ENCODE data around the gene SCLY. TPM values are rescaled to one million over a fixed set of nuclear protein-coding genes. Genes with fewer than 3 reads are reported as not detected.

Gene SCLY
- total RNA-seq, 1 experiment from 2014 or later: 20.5 TPM

DNA sequence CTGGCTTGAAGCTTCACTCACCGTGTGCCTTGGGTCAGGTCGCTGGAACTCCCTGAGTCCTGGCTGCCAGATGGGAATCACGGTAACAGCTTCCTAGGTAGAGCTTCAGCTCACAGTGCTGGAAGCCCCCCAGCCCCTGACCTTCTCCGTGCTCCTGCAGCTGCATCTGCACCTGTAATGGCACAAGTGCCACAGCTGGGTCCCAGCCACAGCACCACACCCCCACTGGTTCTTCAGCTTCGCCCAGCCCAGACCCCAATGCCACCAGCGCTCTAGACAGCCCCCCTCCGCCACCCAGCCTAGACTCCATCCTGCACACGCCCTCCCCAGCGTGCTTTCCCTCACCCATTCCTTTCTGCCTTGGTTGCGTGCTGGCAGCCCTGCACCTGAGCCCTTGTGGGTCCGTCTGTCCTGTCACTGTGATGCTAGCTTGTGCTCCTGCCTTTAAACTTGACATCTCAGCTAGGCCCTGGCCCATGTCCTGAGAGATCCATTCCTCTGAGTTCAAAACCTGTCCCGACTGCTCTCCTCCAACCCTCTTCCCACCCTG lies 31.8 kb downstream of the SCLY start:
- no peak for DNase-seq
- H2AFZ ChIP-seq (ENCODE audit: low read length): no peak overlapping the region
- H3K4me3 ChIP-seq (ENCODE audit: low read length): no peak overlapping the region

DNA sequence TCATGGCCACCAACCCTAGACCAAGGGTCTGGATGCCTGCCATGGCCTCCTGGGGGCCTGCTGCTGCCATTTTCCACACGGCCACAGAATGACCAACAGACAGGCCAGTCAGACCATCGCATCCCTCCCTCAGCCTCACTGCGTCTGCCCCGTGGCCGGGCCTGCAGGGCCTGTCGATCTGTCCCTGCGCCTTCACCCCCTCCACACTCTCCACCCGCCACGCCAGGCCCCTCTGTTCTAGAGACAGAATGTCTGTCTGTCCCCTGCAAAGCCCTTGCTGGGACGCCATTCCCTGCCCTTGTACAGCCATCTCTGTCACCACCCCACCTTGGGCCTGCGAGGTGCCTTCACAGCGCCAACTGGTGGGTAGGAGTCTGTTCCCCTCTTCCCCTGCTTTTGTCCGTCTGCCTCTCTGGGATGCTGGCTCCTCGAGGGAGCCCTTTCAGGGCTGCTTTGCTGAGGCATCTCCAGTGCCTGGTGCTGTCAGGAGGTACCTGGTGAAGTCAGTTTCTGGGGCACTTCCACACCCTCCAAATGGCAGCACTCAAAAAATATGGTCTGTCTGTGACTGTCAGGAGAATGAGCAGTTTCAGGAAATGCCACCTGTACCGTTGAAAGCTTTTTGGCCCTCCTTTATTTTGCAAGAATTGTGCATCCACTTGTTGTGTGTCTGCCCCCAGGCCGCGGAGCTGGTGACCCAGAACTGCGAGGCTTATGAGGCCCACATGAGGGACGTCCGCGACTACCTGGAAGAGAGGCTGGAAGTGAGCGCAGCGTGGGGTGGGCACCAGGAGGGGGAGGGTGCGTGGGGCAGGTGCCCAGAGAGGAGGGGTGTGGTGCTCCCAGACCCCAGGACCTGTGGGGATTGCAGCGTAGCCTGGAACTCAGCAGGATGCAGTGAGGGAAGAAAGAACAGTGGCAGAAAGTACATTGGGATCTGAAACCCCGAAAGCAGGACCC lies 32.7 kb downstream of the SCLY start:
- Histone ChIP-seq H4K20me1 (ENCODE audit: insufficient read depth, low read depth, low read length) (no peaks in the 10 kb centered on the region), H3K9ac (ENCODE audit: low read length) (no peak overlapping the region), H3K27me3 (ENCODE audit: low read length) (no peaks in the 10 kb centered on the region), H3K27ac (ENCODE audit: low read length) (no peak overlapping the region), H3K36me3 (ENCODE audit: insufficient read depth, low read length) (no peaks in the 10 kb centered on the region; the same call in 1 of the 2 replicates), H3K9me2 (replicated peaks; ENCODE audit: insufficient read depth, low read length) (no peaks in the 10 kb centered on the region), H2AFZ (ENCODE audit: low read length) (no peak overlapping the region), H3K4me1 (ENCODE audit: low read length) (no peaks in the 10 kb centered on the region; the same call in 1 of the 2 replicates), H3K4me2 (ENCODE audit: low read depth, low read length, poor library complexity, severe bottlenecking) (no peak overlapping the region), H3K4me3 (ENCODE audit: low read length) (no peak overlapping the region), H3K9me3 (ENCODE audit: low read length) (no peaks in the 10 kb centered on the region), H3K79me2 (ENCODE audit: low read length) (no peaks in the 10 kb centered on the region)
- DNase-seq: no peak

More for the DNA sequence above, 31.8 kb downstream of the SCLY start:
- Histone ChIP-seq H3K27ac (ENCODE audit: low read length) (no peak overlapping the region), H3K27me3 (ENCODE audit: low read length) (no peaks in the 10 kb centered on the region), H4K20me1 (ENCODE audit: insufficient read depth, low read depth, low read length) (no peaks in the 10 kb centered on the region), H3K9me2 (replicated peaks; ENCODE audit: insufficient read depth, low read length) (no peaks in the 10 kb centered on the region), H3K4me1 (ENCODE audit: low read length) (no peaks in the 10 kb centered on the region), H3K9me3 (ENCODE audit: low read length) (no peaks in the 10 kb centered on the region), H3K36me3 (ENCODE audit: insufficient read depth, low read length) (peaks cover 3% of the 10 kb centered on the region), H3K4me2 (ENCODE audit: low read depth, low read length, poor library complexity, severe bottlenecking) (no peak overlapping the region), H3K9ac (ENCODE audit: low read length) (no peak overlapping the region), H3K79me2 (ENCODE audit: low read length) (no peaks in the 10 kb centered on the region)

DNA sequence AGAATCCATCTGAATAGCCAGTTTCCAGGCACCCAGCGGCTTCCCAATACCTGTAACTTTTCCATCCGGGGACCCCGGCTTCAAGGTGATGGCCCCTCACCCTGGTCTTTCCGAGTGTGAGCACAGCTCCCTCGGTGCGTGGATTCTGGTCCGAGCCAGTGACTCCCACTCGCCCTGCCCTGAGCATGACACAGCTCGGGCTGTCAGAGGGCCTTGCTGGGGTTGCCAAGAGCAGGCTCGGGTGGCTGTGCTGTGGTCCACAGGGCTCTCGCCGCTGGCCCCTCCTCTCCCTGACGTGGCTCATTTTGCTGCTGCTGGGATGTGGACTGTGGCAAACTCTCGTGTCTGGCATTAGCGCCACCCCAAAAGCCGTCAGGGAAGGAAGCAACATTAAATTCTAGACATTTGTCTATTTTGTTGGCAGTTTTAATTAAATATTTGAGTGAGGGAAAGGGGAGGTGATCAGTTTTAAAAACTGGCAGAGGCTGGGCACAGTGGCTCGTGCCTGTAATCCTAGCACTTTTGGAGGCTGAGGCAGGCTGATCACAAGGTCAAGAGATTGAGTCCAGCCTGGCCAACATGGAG lies 33.7 kb downstream of the SCLY start:
- DNase-seq: no peak
- H3K9me2 ChIP-seq (replicated peaks; ENCODE audit: insufficient read depth, low read length): no peaks in the 10 kb centered on the region
- no peaks in the 10 kb centered on the region; the same call in 1 of the 2 replicates for H3K36me3 ChIP-seq (ENCODE audit: insufficient read depth, low read length)
- no peak overlapping the region for H3K9ac ChIP-seq (ENCODE audit: low read length)
- H3K4me3 ChIP-seq (ENCODE audit: low read length): no peak overlapping the region
- H3K79me2 ChIP-seq (ENCODE audit: low read length): no peaks in the 10 kb centered on the region
- H3K4me2 ChIP-seq (ENCODE audit: low read depth, low read length, poor library complexity, severe bottlenecking): no peak overlapping the region
- H3K9me3 ChIP-seq (ENCODE audit: low read length): no peaks in the 10 kb centered on the region
- no peaks in the 10 kb centered on the region for H4K20me1 ChIP-seq (ENCODE audit: insufficient read depth, low read depth, low read length)
- H2AFZ ChIP-seq (ENCODE audit: low read length): no peak overlapping the region
- peaks cover 11% of the 10 kb centered on the region for H3K4me1 ChIP-seq (ENCODE audit: low read length)
- H3K27me3 ChIP-seq (ENCODE audit: low read length): no peaks in the 10 kb centered on the region
- no peak overlapping the region for H3K27ac ChIP-seq (ENCODE audit: low read length)

DNA sequence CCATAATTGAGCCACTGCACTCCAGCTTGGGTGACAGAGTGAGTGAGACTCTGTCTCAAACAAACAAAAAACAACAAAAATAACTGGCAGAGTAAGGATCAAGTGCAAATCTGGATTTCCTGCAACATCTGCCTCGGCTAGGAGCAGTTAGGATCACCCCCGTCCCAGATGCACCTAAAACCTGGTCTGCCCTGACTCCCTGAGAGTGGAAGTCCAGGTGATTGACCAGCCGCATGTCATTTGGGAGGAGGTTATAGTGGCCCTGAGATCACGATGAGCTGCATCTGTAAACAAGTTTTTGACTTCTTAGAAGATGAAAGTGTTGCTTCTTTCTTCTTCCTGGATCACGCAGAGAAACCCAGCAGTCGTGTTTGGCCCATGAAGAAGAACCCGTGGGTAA lies 34.3 kb downstream of the SCLY start:
- H3K79me2 ChIP-seq (ENCODE audit: low read length): no peaks in the 10 kb centered on the region
- DNase-seq: no peak
- H3K4me1 ChIP-seq (ENCODE audit: low read length): peaks cover 12% of the 10 kb centered on the region
- H3K4me2 ChIP-seq (ENCODE audit: low read depth, low read length, poor library complexity, severe bottlenecking): no peak overlapping the region
- H3K9me3 ChIP-seq (ENCODE audit: low read length): no peaks in the 10 kb centered on the region
- no peaks in the 10 kb centered on the region for H3K9me2 ChIP-seq (replicated peaks; ENCODE audit: insufficient read depth, low read length)
- no peak overlapping the region for H3K4me3 ChIP-seq (ENCODE audit: low read length)
- no peak overlapping the region for H3K9ac ChIP-seq (ENCODE audit: low read length)
- H4K20me1 ChIP-seq (ENCODE audit: insufficient read depth, low read depth, low read length): no peaks in the 10 kb centered on the region
- H3K27me3 ChIP-seq (ENCODE audit: low read length): no peaks in the 10 kb centered on the region
- no peak overlapping the region for H2AFZ ChIP-seq (ENCODE audit: low read length)
- H3K36me3 ChIP-seq (ENCODE audit: insufficient read depth, low read length): no peaks in the 10 kb centered on the region; the same call in 1 of the 2 replicates
- no peak overlapping the region for H3K27ac ChIP-seq (ENCODE audit: low read length)

DNA sequence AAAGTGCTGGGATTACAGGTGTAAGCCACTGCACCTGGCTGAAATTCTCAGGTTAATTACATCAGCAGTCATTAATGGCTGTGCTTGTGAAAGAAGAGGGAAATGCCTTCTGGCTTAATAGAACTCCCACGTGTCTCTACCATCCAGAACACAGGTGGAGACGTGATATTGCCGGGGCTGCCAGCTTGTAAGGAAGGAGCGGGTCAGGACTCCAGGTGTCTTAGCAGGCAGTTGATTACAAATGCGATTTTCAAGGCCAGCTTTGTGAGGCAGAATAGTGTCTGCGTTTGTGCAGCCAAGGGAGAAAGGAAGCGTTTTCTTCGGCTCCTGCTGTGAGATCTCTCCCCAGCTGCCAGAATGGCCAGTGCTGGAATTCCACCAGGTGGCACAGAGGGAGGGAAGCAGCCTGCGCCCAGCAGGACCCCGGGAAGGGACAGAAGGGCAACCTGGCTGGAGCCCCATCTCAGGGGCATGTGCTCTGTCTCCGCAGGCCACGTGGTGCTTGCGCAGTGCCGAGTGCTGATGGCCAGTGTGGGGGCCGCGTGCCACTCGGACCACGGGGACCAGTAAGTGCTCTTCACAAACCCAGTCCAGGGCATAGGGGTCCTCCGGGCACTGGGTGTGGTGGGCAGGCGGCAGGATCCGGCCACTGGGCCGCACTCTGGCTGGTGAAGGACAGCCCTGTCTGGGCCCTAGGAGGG lies 35.7 kb downstream of the SCLY start:
- Histone ChIP-seq H3K36me3 (ENCODE audit: insufficient read depth, low read length) (no peaks in the 10 kb centered on the region; the same call in 1 of the 2 replicates), H4K20me1 (ENCODE audit: insufficient read depth, low read depth, low read length) (no peaks in the 10 kb centered on the region), H3K9me2 (replicated peaks; ENCODE audit: insufficient read depth, low read length) (no peaks in the 10 kb centered on the region), H3K4me2 (ENCODE audit: low read depth, low read length, poor library complexity, severe bottlenecking) (no peak overlapping the region), H3K27me3 (ENCODE audit: low read length) (no peaks in the 10 kb centered on the region), H3K9ac (ENCODE audit: low read length) (no peak overlapping the region), H3K27ac (ENCODE audit: low read length) (no peak overlapping the region), H3K79me2 (ENCODE audit: low read length) (no peaks in the 10 kb centered on the region), H2AFZ (ENCODE audit: low read length) (no peak overlapping the region), H3K9me3 (ENCODE audit: low read length) (no peaks in the 10 kb centered on the region), H3K4me1 (ENCODE audit: low read length) (peaks cover 12% of the 10 kb centered on the region), H3K4me3 (ENCODE audit: low read length) (no peak overlapping the region)
- no peak for DNase-seq

DNA sequence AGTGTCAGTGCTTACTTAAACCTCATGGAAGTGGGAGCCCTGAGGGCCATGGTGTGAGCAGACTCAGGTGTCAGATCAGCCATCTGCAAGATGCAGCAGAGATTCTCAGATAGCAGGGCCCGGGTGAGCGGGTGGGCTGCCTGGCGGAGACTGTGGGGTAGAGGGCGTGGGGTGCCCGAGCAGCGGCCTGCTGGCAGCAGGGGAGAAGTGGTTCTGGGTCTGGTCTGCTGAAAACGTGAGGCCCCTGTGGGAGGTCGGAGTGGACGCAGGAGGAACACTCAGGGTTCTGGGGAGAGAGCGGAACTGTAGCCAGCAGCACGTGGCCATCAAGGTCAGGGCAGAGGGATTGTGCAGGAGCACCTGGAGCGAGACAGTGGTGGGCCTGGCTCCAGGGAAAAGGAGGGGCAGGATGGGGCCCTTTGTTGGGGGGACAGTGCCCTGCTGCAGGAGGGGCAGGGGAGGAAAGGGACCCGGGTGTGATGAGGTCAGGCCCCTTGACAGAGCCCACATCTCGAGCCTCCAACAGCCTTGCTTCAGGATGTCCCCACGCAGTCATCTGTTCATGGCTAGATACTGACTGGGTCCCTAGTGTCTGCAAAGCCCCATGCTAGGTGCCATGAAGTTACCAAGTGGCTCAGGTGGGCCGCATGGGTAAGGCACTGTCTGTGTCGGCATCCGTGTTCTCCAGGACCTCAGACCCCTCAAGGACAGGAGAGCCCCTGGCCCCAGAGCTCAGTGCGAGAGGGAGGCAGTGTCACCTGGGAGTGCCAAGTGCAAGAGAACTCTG lies 36.6 kb downstream of the SCLY start:
- no peak overlapping the region for H3K4me2 ChIP-seq (ENCODE audit: low read depth, low read length, poor library complexity, severe bottlenecking)
- H3K9me3 ChIP-seq (ENCODE audit: low read length): no peaks in the 10 kb centered on the region
- H3K27ac ChIP-seq (ENCODE audit: low read length): no peak overlapping the region
- no peak overlapping the region for H3K4me3 ChIP-seq (ENCODE audit: low read length)
- H3K9me2 ChIP-seq (replicated peaks; ENCODE audit: insufficient read depth, low read length): no peaks in the 10 kb centered on the region
- no peak overlapping the region for H3K9ac ChIP-seq (ENCODE audit: low read length)
- H4K20me1 ChIP-seq (ENCODE audit: insufficient read depth, low read depth, low read length): no peaks in the 10 kb centered on the region
- peaks cover 12% of the 10 kb centered on the region for H3K4me1 ChIP-seq (ENCODE audit: low read length)
- no peaks in the 10 kb centered on the region; the same call in 1 of the 2 replicates for H3K36me3 ChIP-seq (ENCODE audit: insufficient read depth, low read length)
- no peak overlapping the region for H2AFZ ChIP-seq (ENCODE audit: low read length)
- H3K79me2 ChIP-seq (ENCODE audit: low read length): no peaks in the 10 kb centered on the region
- no peaks in the 10 kb centered on the region for H3K27me3 ChIP-seq (ENCODE audit: low read length)
- DNase-seq: no peak

DNA sequence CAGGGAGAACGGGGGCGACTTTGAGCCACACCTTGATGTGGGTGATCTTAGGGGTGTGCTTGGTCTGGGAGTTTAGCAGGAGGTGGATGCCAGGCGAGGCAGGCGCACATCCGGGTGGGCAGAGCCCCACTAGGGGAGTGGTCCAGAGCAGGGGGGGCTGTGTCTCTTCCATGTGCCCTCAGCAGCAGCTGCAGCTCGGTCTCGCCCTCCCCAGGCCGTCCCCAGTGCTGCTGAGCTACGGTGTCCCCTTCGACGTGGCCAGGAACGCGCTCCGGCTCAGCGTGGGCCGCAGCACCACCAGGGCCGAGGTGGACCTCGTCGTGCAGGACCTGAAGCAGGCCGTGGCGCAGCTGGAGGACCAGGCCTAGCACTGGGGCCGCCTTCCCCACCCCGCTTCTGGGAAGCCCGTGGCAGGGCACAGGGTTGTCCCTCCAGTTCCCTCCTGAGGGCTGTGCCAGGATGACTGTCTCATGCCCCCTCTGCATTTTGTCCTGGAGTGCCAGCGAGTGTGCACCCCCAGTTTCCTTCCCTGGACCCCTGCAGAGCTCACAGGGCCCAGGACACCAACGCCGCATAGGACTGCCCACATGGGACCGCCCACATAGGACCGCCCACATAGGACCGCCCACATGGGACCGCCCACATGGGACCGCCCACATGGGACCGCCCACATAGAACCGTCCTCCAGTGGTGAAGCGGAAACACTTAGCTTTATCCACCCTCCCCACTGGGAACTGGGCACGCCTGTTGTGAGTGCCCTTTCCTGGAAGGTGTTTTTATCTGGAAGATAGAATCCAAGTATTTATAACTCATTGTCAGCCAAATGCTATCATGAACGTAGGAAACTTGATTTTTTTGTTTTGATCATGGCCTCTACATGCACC lies 37.4 kb downstream of the SCLY start:
- Histone ChIP-seq H3K4me2 (ENCODE audit: low read depth, low read length, poor library complexity, severe bottlenecking) (peak overlapping the region; percentile 29), H3K79me2 (ENCODE audit: low read length) (no peaks in the 10 kb centered on the region), H3K4me3 (ENCODE audit: low read length) (no peak overlapping the region), H3K9ac (ENCODE audit: low read length) (no peak overlapping the region), H3K9me3 (ENCODE audit: low read length) (no peaks in the 10 kb centered on the region), H4K20me1 (ENCODE audit: insufficient read depth, low read depth, low read length) (no peaks in the 10 kb centered on the region), H2AFZ (ENCODE audit: low read length) (no peak overlapping the region), H3K27me3 (ENCODE audit: low read length) (no peaks in the 10 kb centered on the region), H3K36me3 (ENCODE audit: insufficient read depth, low read length) (no peaks in the 10 kb centered on the region; the same call in 1 of the 2 replicates), H3K9me2 (replicated peaks; ENCODE audit: insufficient read depth, low read length) (no peaks in the 10 kb centered on the region), H3K4me1 (ENCODE audit: low read length) (peaks cover 12% of the 10 kb centered on the region), H3K27ac (ENCODE audit: low read length) (no peak overlapping the region)
- DNase-seq: peak; percentile 92

Measured in Karpas-422 (cell line).